Right cardiac atrium (tissue), 5 donors: ENCODE measurements around the gene SH3PXD2B. TPM values are rescaled to one million over a fixed set of nuclear protein-coding genes. Genes with fewer than 3 reads are reported as not detected.

Experiments
- ATAC-seq, 2 donors: fragments of 200-7000 bp; cut with Tn5 transposase; one replicate each; pipeline versions ENCODE4 v1.8.0 to v1.9.1; 2020; ENCODE audit warnings: moderate library complexity in 2 of 2, mild to moderate bottlenecking in 1 of 2
- DNase-seq, 3 donors: peaks; one replicate each; pipeline ENCODE4 v3.0.0-alpha.2; 2020
- H3K27ac ChIP-seq: one replicate; pipeline ENCODE4 v1.5.1; 2013; ENCODE audit warnings: mild to moderate bottlenecking, low read length, control low read depth, moderate library complexity
- H3K27me3 ChIP-seq: one replicate; pipeline ENCODE4 v1.6.1; 2013; ENCODE audit not compliant: control insufficient read depth, insufficient read depth
- H3K4me1 ChIP-seq: one replicate; pipeline ENCODE4 v1.6.1; 2013; ENCODE audit warnings: low read length; ENCODE audit not compliant: control insufficient read depth, insufficient read depth
- H3K4me3 ChIP-seq: one replicate; pipeline ENCODE4 v1.5.1; 2013; ENCODE audit warnings: low read length, control low read depth
- H3K9me3 ChIP-seq: one replicate; pipeline ENCODE4 v1.6.1; 2013; ENCODE audit warnings: low read length; ENCODE audit not compliant: control insufficient read depth
- WGBS: extraction: QIAGEN DNeasy Blood & Tissue Kit; methylation state at CpG from one replicate; pipeline ENCODE4 v1.1.7; 2013; 5-methylcytosine and 5-hydroxymethylcytosine counted together
- intact Hi-C, 4 donors: fragments of 100-400 bp; cut with DNase I; formaldehyde crosslinking; loops; one replicate each; pipeline versions ENCODE4 v1.11.0 to v1.14.0; 2022 to 2023
- polyA plus RNA-seq: library from polyadenylated mRNA; stranded (reverse); fragments of 200-250 nt; gene quantifications from one replicate; pipeline ENCODE4 v1.2.3, GENCODE V29; 2013
- total RNA-seq, 4 donors: library from RNA; stranded (reverse); fragmentation: NEBNext Ultra II Directional; extraction: Animal tissue kit (Norgen Biotek cat#: 25700); gene quantifications; one replicate each; pipeline ENCODE4 v1.2.1, GENCODE V29; 2021
- donor health status: healthy with polysubstance abuse.
- donor health status: DM: no; HTN: yes; CAD: no.
- donor health status: DM: no; HTN: no; CAD: no.
- donor health status: DM: no; HTN: yes; CAD: no; lungs with severe emphysema.
- donor health status: DM: yes; HTN: yes; CAD: no.

Gene SH3PXD2B
- total and polyA plus RNA-seq, 5 donors, result 2.2 to 18.0 (median 8.4) TPM

DNA sequence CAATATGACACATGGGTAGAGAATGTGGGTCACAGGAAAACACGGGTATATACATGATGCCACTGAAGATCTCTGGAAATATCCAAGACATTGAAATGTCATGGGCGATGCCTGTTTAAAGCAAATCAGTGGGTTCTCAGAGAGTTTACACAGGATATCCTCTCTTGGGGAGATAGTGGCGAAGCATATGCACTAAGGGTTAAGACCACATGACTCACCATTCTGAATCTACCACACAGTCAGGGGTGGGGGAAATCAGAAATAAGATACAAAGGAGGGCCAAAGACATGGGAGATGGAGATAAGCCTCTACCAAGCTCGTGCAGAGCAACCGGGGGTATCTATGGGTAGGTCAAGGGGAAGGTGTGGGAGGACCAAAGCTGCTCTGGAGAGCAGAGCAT lies 58.8 kb downstream of the SH3PXD2B start:
- no peaks in the 10 kb centered on the region for H3K9me3 ChIP-seq
- H3K4me3 ChIP-seq, result no peak overlapping the region
- H3K27ac ChIP-seq, result no peak overlapping the region
- ATAC-seq (peak in 1 of 2 donors; percentile 49), DNase-seq (no peak)
- WGBS, result 80% methylated on average over 5 of the region's 5 CpGs
- H3K4me1 ChIP-seq, result peaks cover 1% of the 10 kb centered on the region
- no peaks in the 10 kb centered on the region for H3K27me3 ChIP-seq
- intact Hi-C loops, result no loop called here

GRCh38 chr5:172389578-172390112 lies 64.7 kb downstream of the SH3PXD2B start:
- no peaks in the 10 kb centered on the region for H3K4me1 ChIP-seq
- intact Hi-C loops, result no loop called here
- H3K9me3 ChIP-seq, result no peaks in the 10 kb centered on the region
- no peak overlapping the region for H3K27ac ChIP-seq
- no peak overlapping the region for H3K4me3 ChIP-seq
- DNase-seq, result no peak
- ATAC-seq, result no peak
- no peaks in the 10 kb centered on the region for H3K27me3 ChIP-seq
- 98% methylated on average over 2 of the region's 2 CpGs for WGBS

DNA sequence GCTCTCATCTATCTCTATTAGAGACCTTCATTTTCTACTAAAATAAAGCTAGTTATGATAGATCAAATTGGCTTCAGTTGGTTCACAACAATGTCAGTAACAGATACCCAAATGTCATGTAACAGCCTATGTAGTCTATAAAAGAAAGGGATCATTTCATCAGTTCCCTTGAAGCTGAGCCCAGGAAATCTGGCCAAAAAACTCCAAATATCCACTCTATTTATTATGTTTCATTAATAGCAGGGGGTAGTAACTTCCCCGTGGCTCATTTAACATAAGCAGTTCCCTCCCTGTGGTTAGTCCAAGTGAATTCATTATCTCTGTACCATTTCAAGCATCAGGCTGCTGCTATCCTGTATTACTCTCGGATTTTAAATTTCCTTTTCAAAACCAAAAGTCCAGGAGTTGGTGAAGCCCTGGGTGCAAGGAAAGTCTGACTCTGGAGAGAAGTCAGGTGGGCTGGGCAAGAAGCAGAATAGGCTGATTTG lies 66.0 kb downstream of the SH3PXD2B start:
- Histone ChIP-seq H3K4me1 (no peaks in the 10 kb centered on the region), H3K9me3 (no peaks in the 10 kb centered on the region), H3K27me3 (no peaks in the 10 kb centered on the region), H3K27ac (no peak overlapping the region), H3K4me3 (no peak overlapping the region)
- DNase-seq (no peak), ATAC-seq (no peak)
- intact Hi-C loops, result no loop called here
- WGBS, result 73% methylated on average over 2 of the region's 2 CpGs

GRCh38 chr5:172385707-172386106 lies 68.6 kb downstream of the SH3PXD2B start:
- DNase-seq (no peak), ATAC-seq (no peak)
- H3K4me1 ChIP-seq, result no peaks in the 10 kb centered on the region
- WGBS, result 73% methylated on average over 5 of the region's 5 CpGs
- H3K9me3 ChIP-seq, result no peaks in the 10 kb centered on the region
- no peak overlapping the region for H3K27ac ChIP-seq
- no peaks in the 10 kb centered on the region for H3K27me3 ChIP-seq
- intact Hi-C loops, result no loop called here
- H3K4me3 ChIP-seq, result no peak overlapping the region

DNA sequence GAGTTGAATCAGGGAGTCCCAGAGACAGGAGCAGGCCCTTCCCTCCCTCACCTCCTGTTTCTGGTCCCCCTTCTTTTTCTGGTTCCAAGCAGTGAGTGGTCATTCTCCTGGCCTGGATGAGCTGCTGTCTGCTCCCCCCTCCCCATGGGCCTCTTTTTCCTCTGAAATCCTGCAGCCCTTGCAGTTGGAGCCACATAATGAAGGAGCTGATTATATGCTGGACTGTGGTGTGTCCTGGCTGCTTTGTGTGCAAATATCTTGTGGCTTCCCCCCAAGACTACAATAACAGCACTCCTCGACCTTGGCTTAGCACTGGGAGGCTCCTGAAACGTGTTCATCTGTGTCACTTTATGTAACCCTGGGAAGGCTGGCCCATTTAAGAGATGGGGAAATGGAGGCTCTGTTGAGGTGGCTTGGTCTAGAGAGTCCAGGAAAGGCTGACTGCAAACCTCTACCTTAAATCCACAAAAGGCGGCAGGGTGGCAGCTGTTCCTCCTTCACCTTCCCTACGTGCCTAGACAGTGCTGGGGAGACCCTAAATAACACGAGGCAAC lies 69.2 kb downstream of the SH3PXD2B start:
- DNase-seq (no peak), ATAC-seq (no peak)
- WGBS, result 84% methylated on average over 5 of the region's 5 CpGs
- no peak overlapping the region for H3K27ac ChIP-seq
- intact Hi-C loops, result no loop called here
- H3K9me3 ChIP-seq, result no peaks in the 10 kb centered on the region
- no peaks in the 10 kb centered on the region for H3K27me3 ChIP-seq
- no peaks in the 10 kb centered on the region for H3K4me1 ChIP-seq
- H3K4me3 ChIP-seq, result no peak overlapping the region

DNA sequence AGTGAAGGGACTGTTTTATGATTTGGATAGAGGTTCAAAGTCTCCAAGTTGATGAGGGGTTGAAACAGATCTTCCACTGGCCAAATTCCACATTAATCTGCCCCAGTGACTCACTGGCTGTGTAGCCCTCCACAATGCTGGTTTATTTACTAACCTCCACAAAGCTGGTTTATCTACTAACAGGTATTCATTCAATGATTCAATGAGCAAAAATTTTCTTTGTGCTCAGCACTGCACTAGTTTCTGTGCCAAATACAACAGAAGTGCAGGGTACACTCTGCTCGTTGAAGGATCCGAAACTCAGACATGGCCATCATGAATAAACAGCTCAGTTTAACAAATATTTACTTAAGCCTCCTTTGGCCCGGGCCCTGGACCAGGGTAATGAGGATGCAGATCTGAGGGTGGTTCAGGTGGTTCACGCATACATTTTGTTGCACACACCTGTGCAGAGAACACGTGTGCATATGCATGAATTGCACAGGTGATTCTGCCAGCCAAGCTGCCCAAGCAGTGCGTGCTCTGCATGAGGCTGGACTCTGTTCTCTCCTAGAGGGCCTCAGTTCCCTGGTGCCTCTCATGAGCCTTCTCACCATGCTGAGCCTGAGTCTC lies 71.0 kb downstream of the SH3PXD2B start:
- Histone ChIP-seq H3K4me3 (no peak overlapping the region), H3K4me1 (no peaks in the 10 kb centered on the region), H3K27me3 (no peaks in the 10 kb centered on the region), H3K9me3 (no peaks in the 10 kb centered on the region), H3K27ac (no peak overlapping the region)
- intact Hi-C loops, result no loop called here
- 83% methylated on average over 6 of the region's 6 CpGs for WGBS
- DNase-seq (peak in 1 of 3 donors; percentile 18), ATAC-seq (no peak)

DNA sequence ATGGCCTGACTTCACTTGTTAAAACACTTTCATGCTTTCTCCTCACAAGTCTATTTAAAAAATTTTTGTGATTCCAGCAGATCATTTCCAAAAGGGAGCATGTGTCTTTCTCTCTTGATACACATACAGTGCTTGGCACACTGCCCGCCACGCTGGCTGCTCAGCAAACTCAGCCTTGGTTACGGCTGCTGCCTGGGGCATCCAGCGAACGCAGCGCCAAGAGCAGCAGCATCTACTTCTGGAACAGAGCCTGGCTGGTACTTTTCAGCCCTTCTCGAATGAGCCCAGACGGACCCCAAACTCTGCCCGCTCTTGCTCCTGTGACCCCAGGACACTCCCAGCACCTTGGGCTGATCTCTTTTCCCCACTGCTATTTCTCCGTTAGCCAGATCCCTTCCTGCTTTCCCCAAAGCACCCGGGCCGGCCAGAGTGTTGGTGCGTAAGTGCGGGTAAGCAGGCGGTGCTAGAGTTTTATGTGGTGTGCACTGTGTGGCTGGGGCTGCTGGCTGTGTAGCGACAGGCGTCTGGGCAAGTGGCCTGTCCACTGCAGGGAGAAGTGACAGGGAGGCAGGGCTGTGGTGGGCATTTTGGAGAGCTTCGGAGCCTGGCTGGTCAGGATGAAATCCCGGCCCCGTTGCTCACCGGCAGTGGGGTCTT lies 73.2 kb downstream of the SH3PXD2B start:
- intact Hi-C loops, result no loop called here
- Histone ChIP-seq H3K9me3 (no peaks in the 10 kb centered on the region), H3K27ac (no peak overlapping the region), H3K27me3 (no peaks in the 10 kb centered on the region), H3K4me1 (no peaks in the 10 kb centered on the region), H3K4me3 (no peak overlapping the region)
- 54% methylated on average over 21 of the region's 21 CpGs for WGBS
- peak; percentile 82 to 95 (median 92) for DNase-seq
- peak; percentile 40 to 63 for ATAC-seq

GRCh38 chr5:172380301-172380986 lies 73.9 kb downstream of the SH3PXD2B start:
- Histone ChIP-seq H3K4me3 (no peak overlapping the region), H3K9me3 (no peaks in the 10 kb centered on the region), H3K4me1 (no peaks in the 10 kb centered on the region), H3K27me3 (no peaks in the 10 kb centered on the region), H3K27ac (no peak overlapping the region)
- no peak for DNase-seq
- intact Hi-C loops, result no loop called here
- no peak for ATAC-seq
- WGBS, result 81% methylated on average over 18 of the region's 18 CpGs

GRCh38 chr5:172379481-172379880 lies 74.8 kb downstream of the SH3PXD2B start:
- Histone ChIP-seq H3K4me3 (no peak overlapping the region), H3K4me1 (no peaks in the 10 kb centered on the region), H3K9me3 (no peaks in the 10 kb centered on the region), H3K27me3 (no peaks in the 10 kb centered on the region), H3K27ac (no peak overlapping the region)
- intact Hi-C loops, result no loop called here
- DNase-seq (no peak), ATAC-seq (no peak)
- WGBS, result 97% methylated on average over 3 of the region's 3 CpGs

GRCh38 chr5:172377856-172378255 lies 76.5 kb downstream of the SH3PXD2B start:
- no peaks in the 10 kb centered on the region for H3K4me1 ChIP-seq
- no peaks in the 10 kb centered on the region for H3K27me3 ChIP-seq
- DNase-seq, result no peak
- H3K27ac ChIP-seq, result no peak overlapping the region
- ATAC-seq, result no peak
- intact Hi-C loops, result no loop called here
- 73% methylated on average over 4 of the region's 4 CpGs for WGBS
- no peaks in the 10 kb centered on the region for H3K9me3 ChIP-seq
- no peak overlapping the region for H3K4me3 ChIP-seq

DNA sequence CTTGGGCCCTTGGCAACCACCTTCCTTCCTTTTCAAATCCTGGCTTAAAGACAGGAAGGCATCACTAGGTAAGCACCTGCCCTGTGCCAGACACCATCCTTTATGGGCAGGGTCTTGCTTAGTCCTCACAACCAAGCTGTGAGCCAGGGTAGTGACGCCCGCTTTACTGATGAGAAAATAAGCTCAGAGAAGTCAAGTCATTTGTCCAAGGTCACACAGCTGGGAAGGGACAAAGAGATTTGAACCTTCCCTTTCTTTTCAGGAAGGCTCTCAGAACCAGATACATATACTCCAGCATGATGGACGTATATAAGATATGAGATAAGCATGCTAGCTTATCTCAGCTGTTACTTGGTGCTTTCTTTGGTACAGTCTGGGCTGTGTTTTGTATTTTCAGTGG lies 76.9 kb downstream of the SH3PXD2B start:
- no peak for ATAC-seq
- WGBS, result 86% methylated on average over 3 of the region's 3 CpGs
- intact Hi-C loops, result no loop called here

More for the DNA sequence above, 76.9 kb downstream of the SH3PXD2B start:
- no peak for DNase-seq
- H3K27me3 ChIP-seq, result no peaks in the 10 kb centered on the region
- no peak overlapping the region for H3K27ac ChIP-seq
- no peaks in the 10 kb centered on the region for H3K4me1 ChIP-seq
- H3K4me3 ChIP-seq, result no peak overlapping the region
- H3K9me3 ChIP-seq, result no peaks in the 10 kb centered on the region
